Testis (tissue), 3 donors: ENCODE results near the gene ECHDC3. TPM values are rescaled to one million over a fixed set of nuclear protein-coding genes. Genes with fewer than 3 reads are reported as not detected.

ENCODE experiments used
- DNase-seq: peaks from one replicate; pipeline ENCODE4 v3.0.0-alpha.2; 2019
- H3K27ac ChIP-seq, 2 donors: fragments of 200-600 bp; sonication (generic); one replicate each; pipeline ENCODE4 v1.5.1; 2019
- H3K27me3 ChIP-seq: fragments of 200-600 bp; sonication (generic); one replicate; pipeline ENCODE4 v1.5.1; 2019
- H3K36me3 ChIP-seq: fragments of 200-600 bp; sonication (generic); one replicate; pipeline ENCODE4 v1.5.1; 2017; ENCODE audit warnings: low read depth; ENCODE audit errors: missing control alignments
- H3K4me1 ChIP-seq: fragments of 200-600 bp; sonication (generic); one replicate; pipeline ENCODE4 v1.5.1; 2019
- H3K4me3 ChIP-seq, 2 donors: fragments of 200-600 bp; sonication (generic); one replicate each; pipeline ENCODE4 v1.5.1; 2017 to 2019
- H3K9me3 ChIP-seq: fragments of 200-600 bp; sonication (generic); one replicate; pipeline ENCODE4 v1.5.1; 2017
- POLR2A ChIP-seq: fragments of 450-650 bp; IDR thresholded peaks from one replicate; pipeline ENCODE4 v1.6.1; 2017; ENCODE audit warnings: antibody characterized with exemption, mild to moderate bottlenecking, moderate library complexity
- WGBS, 2 donors: methylation state at CpG; one replicate each; pipeline ENCODE4 v1.1.5; 2018; 5-methylcytosine and 5-hydroxymethylcytosine counted together
- intact Hi-C: fragments of 100-400 bp; cut with DNase I; formaldehyde crosslinking; loops from one replicate; pipeline ENCODE4 v1.15.1; 2023; ENCODE audit warnings: low total_unique reads
- polyA plus RNA-seq: library from polyadenylated mRNA; stranded (reverse); fragments of 350-450 nt; fragmentation: Illumina TruSeq; extraction: RNeasy Lipid Tissue Mini Kit (QIAGEN cat#74804); gene quantifications from one replicate; pipeline ENCODE4 v1.2.3, GENCODE V29; 2014; ENCODE audit warnings: low read depth, low replicate concordance; ENCODE audit not compliant: insufficient read depth
- total RNA-seq, 2 donors: library from RNA; depleted of rRNA; stranded (reverse); fragments of >200 nt; gene quantifications; one replicate each; pipeline ENCODE4 v1.2.3, GENCODE V29; 2016
- TF ChIP-seq, protein P1 (sequence below), 3 experiments: fragments of 450-650 bp in 2 of 3; fragments of 200-600 bp in 1 of 3; sonication (generic) in 1 of 3; IDR thresholded peaks; one replicate each; pipeline ENCODE4 v1.5.1; 2016 to 2019; ENCODE audit warnings: antibody characterized with exemption in 3 of 3, mild to moderate bottlenecking in 2 of 3, moderate library complexity in 1 of 3

ECHDC3 gene
- total and polyA plus RNA-seq, 3 donors from 2014 or later, result 32.5 to 83.8 (median 61.7) TPM

DNA sequence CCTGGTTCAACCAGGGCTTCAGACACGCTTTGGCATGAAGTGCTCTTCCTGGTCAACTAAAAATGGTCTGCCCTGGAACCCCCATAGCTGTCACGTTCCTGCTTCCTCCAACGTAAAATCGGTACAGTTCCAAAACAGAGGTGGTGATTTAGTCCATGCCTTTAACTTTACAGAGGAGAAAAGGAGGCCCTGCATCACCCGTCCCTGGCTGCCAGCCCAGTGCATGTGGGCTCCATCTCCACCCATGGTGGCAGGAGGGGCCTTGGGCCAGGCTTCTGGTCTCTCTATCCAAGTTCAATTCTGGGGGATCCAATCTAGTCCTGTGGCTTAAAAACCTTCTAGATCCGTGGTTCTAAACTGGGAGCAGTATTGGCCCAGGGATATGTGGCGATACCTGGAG lies 18.7 kb downstream of the ECHDC3 start:
- no peaks in the 10 kb centered on the region for H3K36me3 ChIP-seq
- H3K27me3 ChIP-seq, result no peaks in the 10 kb centered on the region
- DNase-seq, result no peak
- 78 to 95% methylated on average over 7 of the region's 7 CpGs for whole genome bisulfite sequencing, 2 donors
- no peak overlapping the region for H3K27ac ChIP-seq
- no peak overlapping the region for H3K4me3 ChIP-seq
- H3K4me1 ChIP-seq, result peaks cover 21% of the 10 kb centered on the region
- intact Hi-C loops, result no loop called here
- H3K9me3 ChIP-seq, result no peaks in the 10 kb centered on the region
- no peak for TF ChIP-seq POLR2A
- TF ChIP-seq, protein P1, sequence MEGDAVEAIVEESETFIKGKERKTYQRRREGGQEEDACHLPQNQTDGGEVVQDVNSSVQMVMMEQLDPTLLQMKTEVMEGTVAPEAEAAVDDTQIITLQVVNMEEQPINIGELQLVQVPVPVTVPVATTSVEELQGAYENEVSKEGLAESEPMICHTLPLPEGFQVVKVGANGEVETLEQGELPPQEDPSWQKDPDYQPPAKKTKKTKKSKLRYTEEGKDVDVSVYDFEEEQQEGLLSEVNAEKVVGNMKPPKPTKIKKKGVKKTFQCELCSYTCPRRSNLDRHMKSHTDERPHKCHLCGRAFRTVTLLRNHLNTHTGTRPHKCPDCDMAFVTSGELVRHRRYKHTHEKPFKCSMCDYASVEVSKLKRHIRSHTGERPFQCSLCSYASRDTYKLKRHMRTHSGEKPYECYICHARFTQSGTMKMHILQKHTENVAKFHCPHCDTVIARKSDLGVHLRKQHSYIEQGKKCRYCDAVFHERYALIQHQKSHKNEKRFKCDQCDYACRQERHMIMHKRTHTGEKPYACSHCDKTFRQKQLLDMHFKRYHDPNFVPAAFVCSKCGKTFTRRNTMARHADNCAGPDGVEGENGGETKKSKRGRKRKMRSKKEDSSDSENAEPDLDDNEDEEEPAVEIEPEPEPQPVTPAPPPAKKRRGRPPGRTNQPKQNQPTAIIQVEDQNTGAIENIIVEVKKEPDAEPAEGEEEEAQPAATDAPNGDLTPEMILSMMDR (IDR thresholded peaks at IDR 0.05), result no peak

DNA sequence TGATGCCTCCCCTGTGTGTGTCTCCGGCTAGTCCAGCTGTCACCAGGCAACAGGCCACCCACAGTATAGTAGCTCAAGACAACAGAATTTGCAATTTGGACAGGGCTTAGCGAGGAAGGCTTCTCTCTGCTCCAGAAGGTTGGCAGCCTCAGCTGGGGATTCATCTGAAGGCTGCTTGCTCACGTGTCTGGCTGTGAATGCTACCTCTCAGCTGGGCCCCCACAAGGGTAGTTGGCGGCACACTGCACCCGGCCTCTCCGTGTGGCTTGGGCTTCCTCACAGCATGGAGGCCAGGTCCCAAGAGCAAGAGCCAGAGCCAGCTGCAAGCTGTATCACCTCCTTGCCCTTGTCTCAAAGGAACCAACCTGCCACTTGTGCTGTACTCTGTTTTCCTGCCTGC lies 19.2 kb downstream of the ECHDC3 start:
- DNase-seq, result no peak
- 79 to 92% methylated on average over 2 to 6 of the region's 6 CpGs for WGBS, 2 donors
- no peak for TF ChIP-seq POLR2A
- TF ChIP-seq, protein P1 (IDR thresholded peaks at IDR 0.05), result no peak
- H3K27ac ChIP-seq, result no peak overlapping the region
- peaks cover 21% of the 10 kb centered on the region for H3K4me1 ChIP-seq
- H3K36me3 ChIP-seq, result no peaks in the 10 kb centered on the region
- H3K27me3 ChIP-seq, result no peaks in the 10 kb centered on the region
- no peak overlapping the region for H3K4me3 ChIP-seq
- no peaks in the 10 kb centered on the region for H3K9me3 ChIP-seq
- intact Hi-C loops, result no loop called here

DNA sequence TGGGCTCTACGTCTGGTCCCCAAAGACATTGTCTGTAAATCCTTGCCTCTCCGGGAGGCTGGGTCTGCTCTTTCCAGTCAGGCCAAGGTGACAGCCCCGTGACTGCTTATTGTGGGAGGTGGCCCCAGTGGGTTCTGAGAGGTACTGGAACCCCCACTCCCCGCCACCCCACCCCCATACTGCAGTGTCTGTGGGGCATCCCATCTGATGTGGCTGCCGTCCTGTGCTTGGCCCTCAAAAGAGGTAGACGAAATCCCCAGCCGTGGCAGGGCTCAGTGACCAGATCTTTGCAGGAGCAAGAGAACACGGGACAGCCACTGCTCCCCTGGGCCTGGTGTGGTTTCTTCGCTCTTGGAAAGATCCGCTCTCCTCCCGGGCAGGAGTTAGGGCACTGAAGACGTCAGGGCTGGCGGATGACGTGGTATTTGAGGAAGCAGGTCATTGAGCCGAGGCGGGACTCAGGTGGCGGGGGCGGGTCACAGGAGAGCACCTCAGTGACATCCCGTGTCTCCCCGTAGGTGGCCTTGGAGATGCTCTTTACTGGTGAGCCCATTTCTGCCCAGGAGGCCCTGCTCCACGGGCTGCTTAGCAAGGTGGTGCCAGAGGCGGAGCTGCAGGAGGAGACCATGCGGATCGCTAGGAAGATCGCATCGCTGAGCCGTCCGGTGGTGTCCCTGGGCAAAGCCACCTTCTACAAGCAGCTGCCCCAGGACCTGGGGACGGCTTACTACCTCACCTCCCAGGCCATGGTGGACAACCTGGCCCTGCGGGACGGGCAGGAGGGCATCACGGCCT lies 20.7 kb downstream of the ECHDC3 start:
- H3K4me3 ChIP-seq, result no peak overlapping the region
- no peak for DNase-seq
- H3K9me3 ChIP-seq, result no peaks in the 10 kb centered on the region
- no peaks in the 10 kb centered on the region for H3K36me3 ChIP-seq
- 90 to 92% methylated on average over 16 to 32 of the region's 32 CpGs for WGBS, 2 donors
- no peaks in the 10 kb centered on the region for H3K27me3 ChIP-seq
- TF ChIP-seq, protein P1 (IDR thresholded peaks at IDR 0.05), result no peak
- no peak for TF ChIP-seq POLR2A
- H3K4me1 ChIP-seq, result peaks cover 10% of the 10 kb centered on the region
- H3K27ac ChIP-seq, result no peak overlapping the region
- intact Hi-C loops, result no loop called here

DNA sequence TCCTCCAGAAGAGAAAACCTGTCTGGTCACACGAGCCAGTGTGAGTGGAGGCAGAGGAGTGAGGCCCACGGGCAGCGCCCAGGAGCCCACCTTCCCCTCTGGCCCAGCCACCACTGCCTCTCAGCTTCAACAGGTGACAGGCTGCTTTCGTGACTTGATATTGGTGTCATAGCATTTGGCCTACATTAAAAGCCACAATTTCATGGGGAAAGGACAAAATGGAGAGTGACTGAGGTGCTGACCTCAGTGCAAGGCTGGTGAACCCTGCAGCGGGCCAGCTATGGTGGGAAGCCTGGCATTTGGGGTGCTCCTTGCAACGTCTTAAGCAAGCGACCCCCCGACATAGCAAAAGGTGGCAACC lies 21.3 kb downstream of the ECHDC3 start:
- intact Hi-C loops, result no loop called here
- 84 to 86% methylated on average over 8 of the region's 8 CpGs for WGBS, 2 donors
- Histone ChIP-seq H3K36me3 (no peaks in the 10 kb centered on the region), H3K27me3 (no peaks in the 10 kb centered on the region), H3K4me3 (no peak overlapping the region), H3K27ac (no peak overlapping the region), H3K9me3 (no peaks in the 10 kb centered on the region), H3K4me1 (peaks cover 4% of the 10 kb centered on the region)
- no peak for TF ChIP-seq POLR2A
- TF ChIP-seq, protein P1 (IDR thresholded peaks at IDR 0.05), result no peak
- no peak for DNase-seq

DNA sequence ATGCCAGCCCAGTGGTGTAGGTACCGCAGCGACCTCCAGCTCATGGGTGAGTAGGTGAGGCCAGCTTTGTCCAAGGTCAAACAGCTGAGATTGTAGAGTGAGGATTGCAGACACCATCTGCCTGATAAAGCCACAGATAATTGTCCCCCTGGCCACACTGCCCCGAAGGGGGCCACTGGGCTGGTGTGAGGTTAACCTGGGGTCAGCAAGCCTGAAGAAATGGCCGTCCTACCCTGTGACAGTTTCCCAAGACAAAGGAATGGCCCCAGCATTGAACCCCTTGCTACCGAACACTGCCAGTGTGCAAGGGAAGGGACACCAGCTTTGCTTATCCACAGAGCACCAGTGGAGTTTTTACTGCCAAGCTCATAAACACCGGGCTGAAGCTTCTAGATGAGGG lies 23.0 kb downstream of the ECHDC3 start:
- Histone ChIP-seq H3K27ac (no peak overlapping the region), H3K4me3 (no peak overlapping the region), H3K27me3 (no peaks in the 10 kb centered on the region), H3K9me3 (no peaks in the 10 kb centered on the region), H3K4me1 (no peaks in the 10 kb centered on the region), H3K36me3 (no peaks in the 10 kb centered on the region)
- intact Hi-C loops, result no loop called here
- 79 to 81% methylated on average over 4 to 6 of the region's 6 CpGs for WGBS, 2 donors
- DNase-seq, result no peak
- TF ChIP-seq POLR2A, result no peak
- TF ChIP-seq, protein P1 (IDR thresholded peaks at IDR 0.05), result no peak
